Left ventricle myocardium inferior (tissue), 1 donor: Measurements from ENCODE around the gene MUC4. TPM values are rescaled to one million over a fixed set of nuclear protein-coding genes. Genes with fewer than 3 reads are reported as not detected.

Source experiments
- DNase-seq: peaks from one replicate; pipeline ENCODE4 v3.0.0-alpha.2; 2020
- H3K27ac ChIP-seq: fragments of 200-600 bp; replicated peaks from 2 replicates; pipeline ENCODE4 v1.8.0; 2021
- H3K27me3 ChIP-seq: fragments of 200-600 bp; 2 replicates; pipeline ENCODE4 v1.8.0; 2021; ENCODE audit warnings: low read depth
- H3K36me3 ChIP-seq: fragments of 200-600 bp; 2 replicates; pipeline ENCODE4 v1.8.0; 2021
- H3K4me1 ChIP-seq: fragments of 200-600 bp; 2 replicates; pipeline ENCODE4 v1.8.0; 2021
- H3K4me3 ChIP-seq: fragments of 200-600 bp; 2 replicates; pipeline ENCODE4 v1.8.0; 2021; ENCODE audit warnings: mild to moderate bottlenecking, moderate library complexity
- H3K9me3 ChIP-seq: fragments of 200-600 bp; replicated peaks from 2 replicates; pipeline ENCODE4 v1.8.0; 2021
- CTCF ChIP-seq: fragments of 200-600 bp; IDR thresholded peaks from 2 replicates; pipeline ENCODE4 v1.8.0; 2021; ENCODE audit warnings: antibody characterized with exemption, mild to moderate bottlenecking, borderline replicate concordance
- intact Hi-C: fragments of 100-400 bp; cut with micrococcal nuclease; formaldehyde crosslinking; loops from one replicate; pipeline ENCODE4 v1.11.0; 2022
- total RNA-seq: library from RNA; stranded (reverse); fragmentation: NEBNext Ultra II Directional; extraction: Animal tissue kit (Norgen Biotek cat#: 25700); gene quantifications from one replicate; pipeline ENCODE4 v1.2.1, GENCODE V29; 2021
- donor health status: DM: no; HTN: yes; CAD: no; lungs with severe emphysema.

Gene MUC4
- total RNA-seq, 1 donor from 2014 or later = 0.11 TPM

DNA sequence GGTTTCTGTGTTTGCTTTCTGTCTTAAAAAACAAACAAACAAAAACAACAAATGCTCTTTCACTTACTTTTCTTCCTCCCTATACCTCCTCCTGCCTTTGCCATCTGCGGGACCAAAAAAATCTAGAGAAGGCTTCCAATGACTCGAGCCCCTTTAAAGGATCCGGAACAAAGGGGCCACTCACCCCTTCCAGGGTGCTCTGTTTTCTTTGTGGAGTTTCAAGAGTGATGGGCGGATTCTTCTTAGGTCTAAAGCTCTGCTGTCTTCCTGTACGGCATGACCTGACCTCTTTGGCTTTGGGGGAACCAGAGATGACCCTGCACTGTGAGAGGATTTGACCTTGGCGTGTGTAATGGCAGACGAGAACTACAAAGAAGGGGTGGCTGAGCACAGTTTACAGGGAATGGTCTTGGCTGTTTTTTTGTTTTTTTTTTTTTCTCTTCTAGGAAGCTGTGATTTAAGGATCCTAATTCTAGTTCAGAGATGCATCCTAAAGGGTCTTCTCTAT, 93.2 kb downstream of the MUC4 start:
- no peak overlapping the region for H3K27ac ChIP-seq
- intact Hi-C loops = no loop called here
- H3K4me1 ChIP-seq = no peaks in the 10 kb centered on the region
- no peak for DNase-seq
- H3K9me3 ChIP-seq = no peaks in the 10 kb centered on the region
- H3K27me3 ChIP-seq = no peaks in the 10 kb centered on the region
- H3K4me3 ChIP-seq = no peak overlapping the region
- H3K36me3 ChIP-seq = peaks cover 17% of the 10 kb centered on the region
- no peak for TF ChIP-seq CTCF

DNA sequence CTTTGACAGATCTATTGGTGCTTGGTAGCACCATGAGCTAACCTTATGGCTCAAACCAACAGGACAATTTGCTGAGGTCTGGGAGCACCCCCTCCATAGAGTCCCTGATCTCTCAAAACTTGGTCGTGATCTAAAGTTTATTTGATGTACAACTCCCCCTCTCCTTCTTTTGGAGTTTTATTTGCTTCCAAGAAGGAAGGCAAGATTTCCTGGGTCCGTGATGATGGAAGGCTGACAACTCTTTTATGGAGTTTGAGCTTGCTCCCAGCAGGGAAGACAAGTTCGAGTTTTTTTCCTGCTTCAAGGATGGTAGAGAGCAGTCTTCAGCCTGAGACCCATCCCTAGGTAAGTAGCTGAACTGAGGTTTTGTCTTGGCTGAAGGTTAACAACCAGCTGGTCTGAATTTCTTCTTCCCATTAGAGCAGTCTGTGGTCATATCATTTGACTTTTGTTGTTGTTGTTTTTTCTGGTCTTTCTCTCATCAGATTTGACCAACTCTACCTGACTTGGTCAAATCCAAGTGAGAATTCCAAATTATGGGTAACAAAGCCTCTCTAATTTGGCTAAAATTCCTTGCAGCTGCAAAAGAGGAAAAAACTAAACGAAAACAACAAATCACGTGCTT, 93.8 kb downstream of the MUC4 start:
- intact Hi-C loops = no loop called here
- no peak for DNase-seq

GRCh38 chr3:195717416-195717815, 94.3 kb downstream of the MUC4 start:
- DNase-seq = no peak
- TF ChIP-seq CTCF = no peak
- intact Hi-C loops = no loop called here

More for the DNA sequence above, 93.8 kb downstream of the MUC4 start:
- Histone ChIP-seq H3K4me1 (no peaks in the 10 kb centered on the region), H3K27ac (no peak overlapping the region), H3K27me3 (no peaks in the 10 kb centered on the region), H3K36me3 (peaks cover 17% of the 10 kb centered on the region), H3K4me3 (no peak overlapping the region), H3K9me3 (no peaks in the 10 kb centered on the region)
- TF ChIP-seq CTCF = no peak

GRCh38 chr3:195715583-195716266, 96.0 kb downstream of the MUC4 start:
- TF ChIP-seq CTCF = no peak
- Histone ChIP-seq H3K27ac (no peak overlapping the region), H3K36me3 (peaks cover 32% of the 10 kb centered on the region), H3K4me1 (no peaks in the 10 kb centered on the region), H3K9me3 (no peaks in the 10 kb centered on the region), H3K4me3 (no peak overlapping the region), H3K27me3 (no peaks in the 10 kb centered on the region)
- intact Hi-C loops = no loop called here
- DNase-seq = no peak

More at GRCh38 chr3:195717416-195717815, 94.3 kb downstream of the MUC4 start:
- Histone ChIP-seq H3K27me3 (no peaks in the 10 kb centered on the region), H3K9me3 (no peaks in the 10 kb centered on the region), H3K4me1 (no peaks in the 10 kb centered on the region), H3K27ac (no peak overlapping the region), H3K36me3 (peaks cover 19% of the 10 kb centered on the region), H3K4me3 (no peak overlapping the region)

DNA sequence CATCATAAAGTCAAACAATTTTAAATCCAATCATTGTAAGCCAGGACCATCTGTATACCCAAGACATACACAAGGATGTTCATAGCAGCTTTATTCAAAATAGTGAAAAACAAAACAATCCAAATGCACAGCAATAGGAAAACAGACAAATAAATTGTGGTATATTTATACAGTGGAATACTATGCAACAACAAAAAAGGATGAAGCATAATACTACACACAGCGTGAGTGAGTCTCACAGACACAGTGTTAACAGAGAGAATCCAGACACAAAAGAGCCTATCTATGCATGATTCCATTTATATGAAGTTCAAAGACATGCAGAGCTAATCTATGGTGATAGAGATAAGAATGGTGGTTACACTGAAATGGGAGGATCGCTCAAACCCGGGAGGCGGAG, 96.6 kb downstream of the MUC4 start:
- H3K4me3 ChIP-seq = no peak overlapping the region
- peaks cover 32% of the 10 kb centered on the region for H3K36me3 ChIP-seq
- H3K27me3 ChIP-seq = no peaks in the 10 kb centered on the region
- no peaks in the 10 kb centered on the region for H3K9me3 ChIP-seq
- DNase-seq = no peak
- intact Hi-C loops = no loop called here
- H3K4me1 ChIP-seq = no peaks in the 10 kb centered on the region
- TF ChIP-seq CTCF = no peak
- no peak overlapping the region for H3K27ac ChIP-seq
